Liver (tissue), 9 donors: Measurements from ENCODE around the gene UBIAD1. TPM values are rescaled to one million over a fixed set of nuclear protein-coding genes. Genes with fewer than 3 reads are reported as not detected.

Source experiments
- DNase-seq: peaks from one replicate; pipeline ENCODE4 v3.0.0-alpha.2; 2017; ENCODE audit warnings: low spot score
- H3K27ac ChIP-seq, 2 donors: one replicate each; pipeline ENCODE4 v1.7.0; 2013; ENCODE audit warnings: inconsistent platforms in 2 of 2, low read length in 2 of 2, control low read depth in 1 of 2, low read depth in 1 of 2, mild to moderate bottlenecking in 1 of 2
- H3K27me3 ChIP-seq, 4 donors: one replicate each; pipeline versions ENCODE4 v1.6.1 to v1.7.0; 2013; ENCODE audit warnings: low read length in 3 of 4, inconsistent platforms in 1 of 4, mild to moderate bottlenecking in 1 of 4, moderate library complexity in 1 of 4; ENCODE audit not compliant: control insufficient read depth in 4 of 4, insufficient read depth in 4 of 4
- H3K36me3 ChIP-seq, 4 donors: one replicate each; pipeline versions ENCODE4 v1.6.1 to v1.7.0; 2013; ENCODE audit warnings: low read length in 3 of 4, mild to moderate bottlenecking in 3 of 4, low read depth in 1 of 4, moderate library complexity in 1 of 4; ENCODE audit not compliant: control insufficient read depth in 4 of 4, insufficient read depth in 3 of 4
- H3K4me1 ChIP-seq, 4 donors: one replicate each; pipeline versions ENCODE4 v1.6.1 to v1.7.0; 2013; ENCODE audit warnings: low read length in 3 of 4, mild to moderate bottlenecking in 3 of 4, moderate library complexity in 1 of 4; ENCODE audit not compliant: control insufficient read depth in 4 of 4, insufficient read depth in 4 of 4
- H3K4me3 ChIP-seq, 3 donors: one replicate each; pipeline versions ENCODE4 v1.6.1 to v1.7.0; 2013; ENCODE audit warnings: low read length in 3 of 3, control low read depth in 1 of 3, low read depth in 1 of 3, mild to moderate bottlenecking in 1 of 3
- H3K9ac ChIP-seq, 2 donors: one replicate each; pipeline ENCODE4 v1.7.0; 2013; ENCODE audit warnings: low read length in 2 of 2, mild to moderate bottlenecking in 2 of 2, moderate library complexity in 2 of 2, control low read depth in 1 of 2, low read depth in 1 of 2
- H3K9me3 ChIP-seq, 4 donors: one replicate each; pipeline versions ENCODE4 v1.6.1 to v1.7.0; 2013; ENCODE audit warnings: low read length in 3 of 4; ENCODE audit not compliant: control insufficient read depth in 4 of 4
- ATF3 ChIP-seq: IDR thresholded peaks from 2 replicates; pipeline ENCODE4 v1.6.1; 2016; ENCODE audit warnings: antibody characterized with exemption
- CTCF ChIP-seq: fragments of 150-350 bp; IDR thresholded peaks from 2 replicates; pipeline ENCODE4 v1.5.1; 2017; ENCODE audit warnings: improper control_type of control experiment, low read depth, low read length; ENCODE audit not compliant: missing input control
- FOXA1 ChIP-seq: IDR thresholded peaks from 2 replicates; pipeline ENCODE4 v1.6.1; 2016; ENCODE audit warnings: antibody characterized with exemption
- FOXA2 ChIP-seq: IDR thresholded peaks from 2 replicates; pipeline ENCODE4 v1.6.1; 2016; ENCODE audit warnings: antibody characterized with exemption
- GABPA ChIP-seq, 2 donors: IDR thresholded peaks in 1 of 2; conservative IDR thresholded peaks in 1 of 2; 2 replicates each; pipeline ENCODE4 v1.6.1; 2016; ENCODE audit warnings: antibody characterized with exemption in 2 of 2, mild to moderate bottlenecking in 1 of 2, moderate library complexity in 1 of 2
- HNF4A ChIP-seq, 2 donors: conservative IDR thresholded peaks; 2 replicates each; pipeline ENCODE4 v1.6.1; 2016; ENCODE audit warnings: antibody characterized with exemption in 2 of 2, mild to moderate bottlenecking in 2 of 2
- RAD21 ChIP-seq, 2 donors: IDR thresholded peaks; 2 replicates each; pipeline ENCODE4 v1.6.1; 2016; ENCODE audit warnings: antibody characterized with exemption in 2 of 2, mild to moderate bottlenecking in 2 of 2
- RXRA ChIP-seq, 2 donors: IDR thresholded peaks; 2 replicates each; pipeline ENCODE4 v1.6.1; 2017 to 2018; ENCODE audit warnings: antibody characterized with exemption in 2 of 2, mild to moderate bottlenecking in 1 of 2
- SP1 ChIP-seq: IDR thresholded peaks from 2 replicates; pipeline ENCODE4 v1.6.1; 2018; ENCODE audit warnings: antibody characterized with exemption, mild to moderate bottlenecking
- TAF1 ChIP-seq: conservative IDR thresholded peaks from 2 replicates; pipeline ENCODE4 v1.6.1; 2016; ENCODE audit warnings: antibody characterized with exemption, mild to moderate bottlenecking
- ZBTB33 ChIP-seq: IDR thresholded peaks from 2 replicates; pipeline ENCODE4 v1.6.1; 2016; ENCODE audit warnings: antibody characterized with exemption
- WGBS: extraction: QIAGEN DNeasy Blood & Tissue Kit; methylation state at CpG from one replicate; pipeline ENCODE4 v1.1.7; 2013; 5-methylcytosine and 5-hydroxymethylcytosine counted together
- polyA plus RNA-seq, 2 donors: library from polyadenylated mRNA; stranded (reverse) in 1 of 2; unstranded in 1 of 2; fragments of 200-250 nt in 1 of 2; fragments of >200 nt in 1 of 2; fragmentation: Nextera tagmentation in 1 of 2; extraction: Ambion mirVana in 1 of 2; gene quantifications; one replicate each; pipeline versions ENCODE4 v1.2.1 to v1.2.3, GENCODE V29; 2013 to 2015
- total RNA-seq, 2 donors: library from RNA; depleted of rRNA; stranded (reverse); fragments of >200 nt; gene quantifications; one replicate each; pipeline ENCODE4 v1.2.3, GENCODE V29; 2014
- donor health status: healthy.
- donor health status: healthy.
- donor health status: healthy.
- donor health status: healthy.
- donor health status: healthy.

The UBIAD1 gene
- total and polyA plus RNA-seq, 4 donors, result 5.4 to 10.2 (median 8.9) TPM

GRCh38 chr1:11253226-11253625, 19.8 kb upstream of the UBIAD1 start:
- peaks cover 0 to 10% (median 9%) of the 10 kb centered on the region in 4 donors for H3K4me1 ChIP-seq
- H3K4me3 ChIP-seq, result no peak overlapping the region
- no peaks in the 10 kb centered on the region for H3K27me3 ChIP-seq
- WGBS, result 86% methylated on average over 8 of the region's 8 CpGs
- TF ChIP-seq HNF4A (conservative IDR thresholded peaks at IDR 0.05) (no peak), ATF3 (no peak), RAD21 (IDR thresholded peaks at IDR 0.05) (no peak), FOXA1 (no peak), FOXA2 (no peak), ZBTB33 (no peak), CTCF (no peak), GABPA (IDR thresholded peaks at IDR 0.05 in 1 of 2, conservative IDR thresholded peaks at IDR 0.05 in 1 of 2) (no peak)
- H3K9ac ChIP-seq, result no peak overlapping the region
- DNase-seq, result no peak
- H3K9me3 ChIP-seq, result no peaks in the 10 kb centered on the region
- peaks cover 13 to 59% (median 40%) of the 10 kb centered on the region in 4 donors for H3K36me3 ChIP-seq
- no peak overlapping the region for H3K27ac ChIP-seq

GRCh38 chr1:11256299-11256698, 16.7 kb upstream of the UBIAD1 start:
- Histone ChIP-seq H3K36me3 (peaks cover 19 to 62% (median 45%) of the 10 kb centered on the region in 4 donors), H3K4me1 (peaks cover 2 to 13% (median 9%) of the 10 kb centered on the region in 4 donors), H3K4me3 (no peak overlapping the region), H3K9me3 (no peaks in the 10 kb centered on the region), H3K27me3 (no peaks in the 10 kb centered on the region), H3K27ac (no peak overlapping the region), H3K9ac (no peak overlapping the region)
- WGBS, result 55% methylated on average over 1 of the region's 1 CpG
- DNase-seq, result no peak
- TF ChIP-seq SP1 (no peak), RXRA (IDR thresholded peaks at IDR 0.05) (no peak), GABPA (IDR thresholded peaks at IDR 0.05 in 1 of 2, conservative IDR thresholded peaks at IDR 0.05 in 1 of 2) (no peak), TAF1 (no peak), FOXA2 (no peak), ATF3 (no peak), HNF4A (conservative IDR thresholded peaks at IDR 0.05) (no peak)
